Central memory CD8-positive, alpha-beta T cell (primary cell): ENCODE data around the gene RGS12.
A peak's percentile ranks its signal among the peaks of the same experiment; 100 is the strongest.

Source experiments
- ATAC-seq: fragments of 150-1000 bp; cut with Tn5 transposase; replicated peaks from 2 replicates; pipeline ENCODE4 v1.10.0; 2022; ENCODE audit warnings: mild to moderate bottlenecking, moderate FRiP score, moderate number of reproducible peaks; ENCODE audit not compliant: poor library complexity, severe bottlenecking; ENCODE audit errors: extremely low read depth
- DNase-seq, 2 donors: peaks; one replicate each; pipeline ENCODE4 v3.0.0; 2021; ENCODE audit warnings: low spot score in 2 of 2
- H3K27ac Mint-ChIP-seq: one replicate; pipeline ENCODE4 v1.8.0; 2022; ENCODE audit warnings: low read depth, mild to moderate bottlenecking, moderate library complexity, mixed read lengths
- H3K27me3 Mint-ChIP-seq: one replicate; pipeline ENCODE4 v1.8.0; 2022; ENCODE audit warnings: mixed read lengths
- H3K36me3 Mint-ChIP-seq: one replicate; pipeline ENCODE4 v1.8.0; 2022; ENCODE audit warnings: mild to moderate bottlenecking, moderate library complexity, mixed read lengths; ENCODE audit not compliant: insufficient read depth
- H3K4me1 Mint-ChIP-seq: one replicate; pipeline ENCODE4 v1.8.0; 2022; ENCODE audit warnings: mixed read lengths
- H3K4me3 Mint-ChIP-seq: one replicate; pipeline ENCODE4 v1.8.0; 2022; ENCODE audit warnings: mild to moderate bottlenecking, moderate library complexity, mixed read lengths
- H3K9me3 Mint-ChIP-seq: one replicate; pipeline ENCODE4 v1.8.0; 2022; ENCODE audit warnings: mixed read lengths

RGS12 gene

GRCh38 chr4:3301450-3302172 lies 8.8 kb downstream of the RGS12 start:
- Mint-ChIP-seq H3K4me3 (peak overlapping the region; percentile 88), H3K9me3 (no peaks in the 10 kb centered on the region), H3K36me3 (peaks cover 10% of the 10 kb centered on the region), H3K4me1 (peaks cover 38% of the 10 kb centered on the region), H3K27ac (peak overlapping the region; percentile 92), H3K27me3 (no peaks in the 10 kb centered on the region)
- peak; percentile 16 for ATAC-seq
- DNase-seq: no peak

DNA sequence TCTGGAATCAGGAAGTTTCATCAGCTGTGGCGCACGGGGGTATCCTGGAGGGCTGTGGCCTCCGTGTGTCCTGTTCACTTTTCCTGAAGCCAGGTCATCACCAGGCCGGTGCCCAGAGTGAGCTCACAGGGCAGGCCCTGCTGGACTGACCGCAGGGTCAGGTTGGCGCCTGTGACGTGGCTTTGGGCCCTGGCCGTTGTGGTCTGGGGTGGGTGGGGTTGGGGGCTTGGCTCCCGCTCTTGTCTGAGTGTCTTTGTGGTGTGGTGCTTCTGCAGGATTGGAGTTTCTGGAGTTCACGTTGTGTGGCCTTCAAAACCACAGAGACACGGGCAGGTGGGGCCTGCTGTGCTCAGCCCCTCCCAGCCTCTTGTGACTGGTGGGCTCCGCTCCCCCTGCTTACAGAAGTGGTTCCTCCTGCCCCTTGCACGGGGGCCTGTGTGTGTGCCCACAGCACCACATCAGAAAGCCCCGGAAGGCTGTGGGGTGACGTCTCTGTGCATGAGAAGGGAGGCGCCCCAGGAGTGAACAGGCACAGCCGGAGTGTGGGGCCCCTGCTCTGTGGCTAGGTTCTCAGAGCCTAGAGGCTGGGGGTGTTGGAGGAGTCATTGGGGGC lies 9.5 kb downstream of the RGS12 start:
- no peaks in the 10 kb centered on the region for H3K9me3 Mint-ChIP-seq
- DNase-seq (peak; percentile 81 to 92), ATAC-seq (peak; percentile 97)
- peaks cover 38% of the 10 kb centered on the region for H3K4me1 Mint-ChIP-seq
- no peaks in the 10 kb centered on the region for H3K27me3 Mint-ChIP-seq
- H3K27ac Mint-ChIP-seq: peak overlapping the region; percentile 92
- H3K36me3 Mint-ChIP-seq: peaks cover 10% of the 10 kb centered on the region
- H3K4me3 Mint-ChIP-seq: peak overlapping the region; percentile 88

- ATAC-seq (peak; percentile 33), DNase-seq (peak in 1 of 2 donors; percentile 36)
- Mint-ChIP-seq H3K27me3 (no peaks in the 10 kb centered on the region), H3K36me3 (peaks cover 10% of the 10 kb centered on the region), H3K4me1 (peaks cover 32% of the 10 kb centered on the region), H3K9me3 (no peaks in the 10 kb centered on the region), H3K27ac (peak overlapping the region; percentile 92), H3K4me3 (peak overlapping the region; percentile 88)
Measured at GRCh38 chr4:3302786-3303564, 10.2 kb downstream of the RGS12 start.

DNA sequence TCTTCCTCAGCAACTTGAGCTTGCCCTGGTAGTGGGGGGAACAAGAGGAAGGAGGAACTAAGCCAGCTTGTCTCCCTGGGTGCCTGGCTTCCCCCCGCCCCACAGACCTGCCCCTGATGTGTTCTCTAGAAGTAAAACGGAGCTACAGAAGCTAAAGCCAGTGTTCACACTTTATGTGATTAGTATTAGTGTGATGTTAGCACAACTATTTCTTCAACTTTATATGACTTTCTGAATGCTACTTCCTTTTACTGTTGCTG lies 10.7 kb downstream of the RGS12 start:
- peak overlapping the region; percentile 88 for H3K4me3 Mint-ChIP-seq
- peaks cover 32% of the 10 kb centered on the region for H3K4me1 Mint-ChIP-seq
- H3K9me3 Mint-ChIP-seq: no peaks in the 10 kb centered on the region
- no peak for ATAC-seq
- no peak for DNase-seq
- H3K27me3 Mint-ChIP-seq: no peaks in the 10 kb centered on the region
- H3K36me3 Mint-ChIP-seq: peaks cover 10% of the 10 kb centered on the region
- H3K27ac Mint-ChIP-seq: peak overlapping the region; percentile 92

DNA sequence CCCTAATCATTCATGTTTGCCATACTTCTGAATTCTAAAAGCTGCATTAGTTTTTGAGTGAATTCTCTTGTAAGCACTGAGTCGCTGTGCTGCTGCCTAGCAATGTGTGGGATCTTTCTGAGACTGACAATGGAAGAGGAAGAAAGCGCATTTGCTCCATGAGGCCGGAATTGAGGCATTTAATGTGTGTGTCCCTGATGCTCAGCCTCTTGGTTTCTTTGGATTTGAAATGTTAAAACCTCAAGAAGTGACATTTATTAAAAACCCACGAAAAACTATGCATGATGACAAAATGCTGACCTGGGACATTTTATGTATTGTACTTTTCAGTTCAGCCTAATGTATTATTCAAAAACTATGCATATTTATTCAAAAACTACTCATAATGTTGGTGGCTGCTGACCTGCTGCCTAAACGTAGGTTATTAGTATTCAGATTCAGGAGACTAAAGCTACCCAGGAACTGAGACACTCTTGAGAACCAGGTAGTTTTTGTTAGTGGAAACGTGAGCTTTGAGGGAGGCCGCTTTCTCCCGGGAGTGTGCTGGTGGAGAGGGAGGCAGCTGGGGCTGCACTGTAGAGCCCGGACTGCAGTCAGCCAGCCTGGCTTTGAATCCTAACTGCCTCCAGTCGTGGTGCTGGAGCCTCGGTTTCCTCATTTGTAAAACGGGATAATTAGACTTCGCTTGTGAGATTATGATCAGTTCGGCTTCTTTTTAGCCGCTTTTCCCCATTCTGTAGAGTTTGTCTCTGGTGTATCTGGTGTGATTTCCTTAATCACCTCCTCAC lies 11.3 kb downstream of the RGS12 start:
- H3K36me3 Mint-ChIP-seq: peaks cover 10% of the 10 kb centered on the region
- DNase-seq (no peak), ATAC-seq (no peak)
- peak overlapping the region; percentile 92 for H3K27ac Mint-ChIP-seq
- no peaks in the 10 kb centered on the region for H3K9me3 Mint-ChIP-seq
- H3K27me3 Mint-ChIP-seq: no peaks in the 10 kb centered on the region
- peaks cover 32% of the 10 kb centered on the region for H3K4me1 Mint-ChIP-seq
- peak overlapping the region; percentile 88 for H3K4me3 Mint-ChIP-seq

GRCh38 chr4:3304831-3305609 lies 12.2 kb downstream of the RGS12 start:
- Mint-ChIP-seq H3K9me3 (no peaks in the 10 kb centered on the region), H3K4me1 (peaks cover 32% of the 10 kb centered on the region), H3K4me3 (no peak overlapping the region), H3K27ac (no peak overlapping the region), H3K36me3 (peaks cover 10% of the 10 kb centered on the region), H3K27me3 (no peaks in the 10 kb centered on the region)
- ATAC-seq (no peak), DNase-seq (no peak)

GRCh38 chr4:3305610-3306371 lies 13.0 kb downstream of the RGS12 start:
- Mint-ChIP-seq H3K27me3 (no peaks in the 10 kb centered on the region), H3K36me3 (peaks cover 10% of the 10 kb centered on the region), H3K9me3 (no peaks in the 10 kb centered on the region), H3K4me1 (peaks cover 32% of the 10 kb centered on the region), H3K4me3 (no peak overlapping the region), H3K27ac (no peak overlapping the region)
- DNase-seq (no peak), ATAC-seq (no peak)

DNA sequence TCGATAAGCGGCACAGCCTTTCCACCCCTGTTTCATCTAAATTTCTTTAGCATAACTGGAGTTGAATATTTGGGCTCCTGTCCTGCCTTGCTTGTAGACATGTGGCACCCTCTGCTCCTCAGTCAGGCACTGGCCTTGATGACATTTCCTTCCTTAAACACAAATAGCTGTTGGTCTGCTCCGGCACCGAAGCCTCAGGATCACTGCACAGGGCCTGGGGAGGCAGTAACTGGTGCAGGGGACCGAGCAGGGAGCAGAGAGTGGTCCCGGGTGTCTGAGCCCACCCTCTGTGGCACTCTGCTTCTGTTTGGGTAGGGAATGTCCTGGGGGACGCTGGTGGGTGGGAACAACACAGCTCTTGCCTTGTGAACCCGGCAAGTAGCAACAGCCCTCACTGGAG lies 13.6 kb downstream of the RGS12 start:
- no peaks in the 10 kb centered on the region for H3K27me3 Mint-ChIP-seq
- H3K36me3 Mint-ChIP-seq: peaks cover 6% of the 10 kb centered on the region
- H3K27ac Mint-ChIP-seq: no peak overlapping the region
- DNase-seq: no peak
- H3K4me3 Mint-ChIP-seq: no peak overlapping the region
- no peak for ATAC-seq
- H3K4me1 Mint-ChIP-seq: peaks cover 25% of the 10 kb centered on the region
- no peaks in the 10 kb centered on the region for H3K9me3 Mint-ChIP-seq

DNA sequence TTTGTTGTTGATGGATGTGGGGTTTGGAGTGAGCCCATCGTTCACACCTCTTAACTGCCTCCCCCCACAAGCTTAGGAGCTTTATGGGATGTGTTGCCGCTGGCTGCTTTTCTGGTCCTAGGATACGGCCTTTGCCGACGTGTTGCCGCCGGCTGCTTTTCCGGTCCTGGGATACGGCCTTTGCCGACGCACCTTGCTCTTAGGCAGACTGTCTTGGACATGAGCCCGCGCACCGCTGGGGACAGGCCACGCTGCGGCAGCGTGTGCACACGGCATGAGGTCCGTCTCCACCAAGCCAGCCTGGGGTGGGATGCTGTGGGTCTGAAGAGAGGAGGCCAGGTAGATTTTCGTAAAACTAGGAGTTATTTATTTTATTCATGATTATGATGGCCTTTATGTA lies 14.2 kb downstream of the RGS12 start:
- no peak for DNase-seq
- H3K27me3 Mint-ChIP-seq: no peaks in the 10 kb centered on the region
- no peaks in the 10 kb centered on the region for H3K9me3 Mint-ChIP-seq
- ATAC-seq: no peak
- no peak overlapping the region for H3K27ac Mint-ChIP-seq
- H3K4me3 Mint-ChIP-seq: no peak overlapping the region
- H3K4me1 Mint-ChIP-seq: peaks cover 19% of the 10 kb centered on the region
- peaks cover 4% of the 10 kb centered on the region for H3K36me3 Mint-ChIP-seq

DNA sequence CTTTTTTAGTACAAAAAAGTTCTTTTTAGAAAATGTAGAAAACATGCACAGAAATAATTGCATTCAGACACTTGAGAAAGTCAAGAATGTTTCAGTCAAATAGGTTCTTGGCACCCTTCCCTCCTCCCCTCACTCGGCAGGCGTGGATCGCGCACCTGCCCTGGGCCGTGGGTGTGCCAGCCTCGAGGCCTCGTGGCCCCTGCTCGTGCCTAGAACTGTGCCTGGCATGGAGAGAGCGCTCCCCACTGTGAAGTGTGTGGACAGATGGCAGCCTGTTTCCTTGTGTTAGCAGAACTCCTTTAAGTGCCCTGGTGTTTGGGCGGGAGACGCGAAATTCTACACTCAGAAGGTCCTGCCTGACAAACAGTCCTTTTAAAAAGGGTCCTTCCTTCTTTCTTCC lies 14.7 kb downstream of the RGS12 start:
- peaks cover 15% of the 10 kb centered on the region for H3K4me1 Mint-ChIP-seq
- H3K27ac Mint-ChIP-seq: no peak overlapping the region
- peaks cover 1% of the 10 kb centered on the region for H3K36me3 Mint-ChIP-seq

GRCh38 chr4:3307891-3308575 lies 15.2 kb downstream of the RGS12 start:
- no peaks in the 10 kb centered on the region for H3K27me3 Mint-ChIP-seq
- no peaks in the 10 kb centered on the region for H3K9me3 Mint-ChIP-seq
- no peak for DNase-seq

More for the DNA sequence above, 14.7 kb downstream of the RGS12 start:
- H3K27me3 Mint-ChIP-seq: no peaks in the 10 kb centered on the region
- no peak overlapping the region for H3K4me3 Mint-ChIP-seq
- DNase-seq (no peak), ATAC-seq (no peak)
- no peaks in the 10 kb centered on the region for H3K9me3 Mint-ChIP-seq

More at GRCh38 chr4:3307891-3308575, 15.2 kb downstream of the RGS12 start:
- H3K27ac Mint-ChIP-seq: no peak overlapping the region
- no peaks in the 10 kb centered on the region for H3K36me3 Mint-ChIP-seq
- ATAC-seq: no peak
- peaks cover 9% of the 10 kb centered on the region for H3K4me1 Mint-ChIP-seq
- no peak overlapping the region for H3K4me3 Mint-ChIP-seq
